Activated CD4-positive, CD25-positive, alpha-beta regulatory T cell (primary cell): Measurements from ENCODE around the gene KRT73.

Experiments used
- DNase-seq, 4 experiments: peaks; one replicate each; lab custom pipeline; 2025; lab: John Stamatoyannopoulos, UW

Gene KRT73

DNA sequence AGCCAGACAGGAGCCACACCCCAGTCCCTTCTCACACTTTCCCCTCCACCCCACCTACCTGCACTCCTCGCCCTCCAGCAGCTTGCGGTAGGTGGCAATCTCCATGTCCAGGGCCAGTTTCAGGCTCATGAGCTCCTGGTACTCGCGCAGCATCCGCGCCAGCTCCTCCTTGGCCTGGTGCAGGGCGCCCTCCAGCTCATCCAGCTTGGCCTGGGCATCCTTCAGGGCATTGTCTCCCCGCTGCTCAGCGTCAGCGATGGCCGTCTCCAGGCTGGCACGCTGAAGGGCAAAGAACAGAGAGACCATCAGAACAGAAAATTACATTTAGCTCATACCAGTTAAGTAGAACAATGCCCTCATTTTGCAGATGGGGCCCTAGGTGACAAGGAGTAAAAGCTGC, 50.2 kb downstream of the KRT73 start:
- DNase-seq: no peak

DNA sequence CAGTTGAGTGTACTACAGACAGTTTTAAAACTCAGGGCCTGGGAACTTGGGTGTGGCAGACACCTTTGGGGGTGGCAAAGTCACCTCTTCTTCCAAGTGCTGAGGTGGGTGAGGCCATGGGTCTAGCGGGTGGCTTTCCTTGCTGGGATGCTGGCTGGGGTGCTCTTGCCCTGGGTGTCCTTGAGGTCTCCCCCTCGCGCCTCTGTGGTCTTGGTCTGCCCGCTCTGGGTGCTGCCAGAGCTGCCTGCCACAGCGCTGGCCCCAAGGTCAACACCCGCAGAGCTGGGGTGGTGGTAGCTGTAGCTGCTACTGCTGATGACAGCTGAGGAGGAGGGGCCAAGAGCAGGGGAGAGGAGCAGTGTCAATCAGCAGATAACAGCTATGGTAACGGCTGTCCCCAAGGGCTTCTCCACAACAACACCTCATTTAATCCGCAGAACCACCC, 51.5 kb downstream of the KRT73 start:
- DNase-seq: no peak

- DNase-seq: no peak
Measured at GRCh38 chr12:52564582-52564981, 53.8 kb downstream of the KRT73 start.

DNA sequence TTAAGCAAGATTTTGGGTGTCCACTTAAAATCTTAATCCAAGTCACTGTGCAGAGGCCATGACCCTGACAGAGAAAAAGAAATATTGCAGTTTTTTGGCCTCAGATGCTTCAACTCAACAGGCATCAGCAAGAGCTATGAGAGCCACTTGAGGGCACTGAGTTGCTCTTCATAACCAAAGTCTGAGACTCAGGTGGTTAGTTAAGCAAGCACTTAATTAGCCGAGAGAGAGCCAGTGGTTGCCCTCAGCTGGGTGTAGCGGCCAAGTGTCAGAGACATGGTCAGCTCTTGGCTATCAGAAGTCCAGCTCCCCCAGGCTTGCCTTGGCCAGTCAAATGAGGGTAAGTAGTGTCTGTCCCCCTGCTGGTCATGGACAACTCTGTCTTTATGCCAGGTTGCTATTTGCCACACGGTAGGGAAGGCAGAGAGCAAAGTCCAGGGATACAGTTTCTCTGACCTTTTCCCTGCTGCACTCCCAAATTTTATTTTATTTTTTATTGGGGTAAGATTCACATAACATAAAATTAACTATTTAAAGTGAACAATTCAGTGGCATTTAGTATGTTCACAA, 56.4 kb downstream of the KRT73 start:
- no peak for DNase-seq

- no peak for DNase-seq
Measured at GRCh38 chr12:52559979-52560378, 58.4 kb downstream of the KRT73 start.

DNA sequence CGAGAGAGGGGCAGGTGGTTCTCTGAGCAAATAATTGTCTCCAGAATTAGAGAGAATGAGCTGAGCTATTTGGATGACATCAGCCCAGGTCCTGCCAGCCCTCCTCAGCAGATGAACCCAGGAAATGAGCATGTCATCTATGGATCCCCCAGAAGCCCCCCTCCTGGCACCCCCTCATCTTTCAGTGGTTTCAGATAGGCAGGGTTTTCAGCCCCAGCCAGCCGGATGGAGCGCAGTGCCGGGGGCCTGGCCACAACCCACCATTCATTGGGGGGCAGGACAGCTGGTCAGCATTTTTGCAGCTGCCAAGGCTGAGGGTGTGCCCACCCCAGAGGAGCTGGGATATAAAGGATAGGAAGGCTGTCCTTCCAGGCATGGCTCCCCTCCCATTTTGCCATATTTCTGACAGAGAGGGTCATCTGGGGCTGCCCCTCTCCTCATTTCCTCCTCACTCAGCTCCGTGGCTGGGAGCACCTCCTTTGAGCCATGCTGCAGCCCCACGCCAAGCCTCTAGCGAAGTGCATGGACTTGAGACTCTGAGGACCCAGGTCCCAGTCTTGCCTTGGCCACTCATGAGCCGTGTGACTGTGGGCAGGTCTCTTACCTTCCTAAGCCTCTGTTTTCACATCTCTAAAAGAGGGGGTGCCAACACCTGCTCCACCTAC, 59.4 kb downstream of the KRT73 start:
- no peak for DNase-seq
